22Rv1 (cell line): ENCODE measurements around the gene PARP11.

Experiments used
- ZFX ChIP-seq: fragments of 450-650 bp; IDR thresholded peaks from 2 replicates; pipeline ENCODE4 v1.6.1; 2017; ENCODE audit warnings: antibody characterized with exemption, borderline replicate concordance
- TF ChIP-seq, protein P1 (sequence below): fragments of 450-650 bp; IDR thresholded peaks from 2 replicates; pipeline ENCODE4 v1.5.1; 2017; ENCODE audit warnings: mild to moderate bottlenecking

- TF ChIP-seq, protein P1, sequence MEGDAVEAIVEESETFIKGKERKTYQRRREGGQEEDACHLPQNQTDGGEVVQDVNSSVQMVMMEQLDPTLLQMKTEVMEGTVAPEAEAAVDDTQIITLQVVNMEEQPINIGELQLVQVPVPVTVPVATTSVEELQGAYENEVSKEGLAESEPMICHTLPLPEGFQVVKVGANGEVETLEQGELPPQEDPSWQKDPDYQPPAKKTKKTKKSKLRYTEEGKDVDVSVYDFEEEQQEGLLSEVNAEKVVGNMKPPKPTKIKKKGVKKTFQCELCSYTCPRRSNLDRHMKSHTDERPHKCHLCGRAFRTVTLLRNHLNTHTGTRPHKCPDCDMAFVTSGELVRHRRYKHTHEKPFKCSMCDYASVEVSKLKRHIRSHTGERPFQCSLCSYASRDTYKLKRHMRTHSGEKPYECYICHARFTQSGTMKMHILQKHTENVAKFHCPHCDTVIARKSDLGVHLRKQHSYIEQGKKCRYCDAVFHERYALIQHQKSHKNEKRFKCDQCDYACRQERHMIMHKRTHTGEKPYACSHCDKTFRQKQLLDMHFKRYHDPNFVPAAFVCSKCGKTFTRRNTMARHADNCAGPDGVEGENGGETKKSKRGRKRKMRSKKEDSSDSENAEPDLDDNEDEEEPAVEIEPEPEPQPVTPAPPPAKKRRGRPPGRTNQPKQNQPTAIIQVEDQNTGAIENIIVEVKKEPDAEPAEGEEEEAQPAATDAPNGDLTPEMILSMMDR: no peak
- no peak for TF ChIP-seq ZFX
Observed at GRCh38 chr12:3922033-3922432, 48.8 kb upstream of the PARP11 start.
